Natural killer cell (primary cell): ENCODE data around the gene JPH3. TPM values are rescaled to one million over a fixed set of nuclear protein-coding genes. Genes with fewer than 3 reads are reported as not detected.
"Not testable (repeated sequence)": the region's sequence is repeated elsewhere in the genome, so short reads cannot be mapped to it uniquely, and the experiment has no call there.

ENCODE experiments used
- ATAC-seq, 3 donors: fragments of 150-1000 bp in 2 of 3; fragments of 200-7000 bp in 1 of 3; cut with Tn5 transposase; 1 replicate in 1 of 3; 2 replicates in 2 of 3; pipeline ENCODE4 v1.10.0; 2021; ENCODE audit warnings: mild to moderate bottlenecking in 2 of 3, moderate library complexity in 2 of 3
- DNase-seq, 2 donors: peaks; one replicate each; pipeline versions ENCODE4 v3.0.0 to v3.0.0-alpha.2; 2013 to 2021; ENCODE audit warnings: mixed read lengths in 1 of 2
- H3K27ac ChIP-seq: one replicate; pipeline ENCODE4 v1.5.1; 2013; ENCODE audit warnings: mild to moderate bottlenecking, low read length
- H3K27me3 ChIP-seq: one replicate; pipeline ENCODE4 v1.6.1; 2013; ENCODE audit warnings: low read length; ENCODE audit not compliant: control insufficient read depth, insufficient read depth
- H3K36me3 ChIP-seq: one replicate; pipeline ENCODE4 v1.6.1; 2013; ENCODE audit warnings: low read length; ENCODE audit not compliant: control insufficient read depth, insufficient read depth
- H3K4me1 ChIP-seq: one replicate; pipeline ENCODE4 v1.6.1; 2013; ENCODE audit warnings: low read length; ENCODE audit not compliant: control insufficient read depth, insufficient read depth
- H3K4me3 ChIP-seq: one replicate; pipeline ENCODE4 v1.5.1; 2013; ENCODE audit warnings: low read length
- H3K9me3 ChIP-seq: one replicate; pipeline ENCODE4 v1.6.1; 2013; ENCODE audit warnings: low read length; ENCODE audit not compliant: control insufficient read depth, insufficient read depth
- H3K27ac Mint-ChIP-seq, 2 donors: one replicate each; pipeline ENCODE4 v1.8.0; 2022; ENCODE audit warnings: mild to moderate bottlenecking in 2 of 2, mixed read lengths in 2 of 2, moderate library complexity in 1 of 2
- H3K27me3 Mint-ChIP-seq, 2 donors: one replicate each; pipeline ENCODE4 v1.8.0; 2022; ENCODE audit warnings: low read depth in 2 of 2, mixed read lengths in 2 of 2
- H3K36me3 Mint-ChIP-seq: one replicate; pipeline ENCODE4 v1.8.0; 2022; ENCODE audit warnings: mixed read lengths
- H3K4me1 Mint-ChIP-seq, 2 donors: one replicate each; pipeline ENCODE4 v1.8.0; 2022; ENCODE audit warnings: mixed read lengths in 2 of 2
- H3K4me3 Mint-ChIP-seq: one replicate; pipeline ENCODE4 v1.8.0; 2022; ENCODE audit warnings: mild to moderate bottlenecking, moderate library complexity, mixed read lengths
- H3K9me3 Mint-ChIP-seq, 2 donors: one replicate each; pipeline ENCODE4 v1.8.0; 2022; ENCODE audit warnings: mixed read lengths in 2 of 2
- CTCF ChIP-seq: fragments of 200-600 bp; IDR thresholded peaks from one replicate; pipeline ENCODE4 v1.8.0; 2022; ENCODE audit warnings: antibody characterized with exemption
- WGBS: methylation state at CpG from one replicate; pipeline ENCODE4 v1.1.7; 2013; ENCODE audit warnings: missing lambda C conversion rate; ENCODE audit not compliant: insufficient coverage; 5-methylcytosine and 5-hydroxymethylcytosine counted together
- intact Hi-C: fragments of 100-400 bp; cut with micrococcal nuclease; formaldehyde crosslinking; loops from one replicate; pipeline ENCODE4 v1.14.2; 2022
- total RNA-seq, 4 donors: library from RNA; stranded (reverse); fragments of 120-200 nt in 1 of 4; gene quantifications; one replicate each; pipeline versions ENCODE4 v1.2.3 to v1.2.4, GENCODE V29; 2013 to 2022

Gene JPH3
- total RNA-seq, 3 donors from 2014 or later (not counting 1 experiment from before 2014, with no cell fraction given), result not detected

- Histone ChIP-seq H3K4me1 (peaks cover 46% of the 10 kb centered on the region), H3K27ac (peak overlapping the region; percentile 97), H3K27me3 (no peaks in the 10 kb centered on the region), H3K36me3 (peaks cover 63% of the 10 kb centered on the region), H3K9me3 (no peaks in the 10 kb centered on the region), H3K4me3 (no peak overlapping the region)
- Mint-ChIP-seq H3K27ac (peak overlapping the region; percentile 97 to 99), H3K36me3 (peaks cover 20% of the 10 kb centered on the region), H3K27me3 (no peaks in the 10 kb centered on the region), H3K4me3 (peak overlapping the region; percentile 77), H3K9me3 (no peaks in the 10 kb centered on the region), H3K4me1 (peaks cover 57 to 58% of the 10 kb centered on the region in 2 donors)
- 68% methylated on average over 20 of the region's 28 CpGs for WGBS
- peak; percentile 10 to 30 (median 21) for ATAC-seq
- DNase-seq, result peak; percentile 24 to 25
- intact Hi-C loops, result loop anchor here (1.0 kb wide), 1 partner anchor 12 kb away; no protein-coding TSS in a partner anchor
- no peak for TF ChIP-seq CTCF
Observed at GRCh38 chr16:87725596-87726235, 123.4 kb downstream of the JPH3 start.

- H3K27me3 Mint-ChIP-seq, H3K27me3 ChIP-seq, H3K9me3 ChIP-seq, ATAC-seq, H3K27ac ChIP-seq, H3K9me3 Mint-ChIP-seq, H3K4me3 ChIP-seq, DNase-seq, intact Hi-C loops: not testable (repeated sequence)
- H3K27ac Mint-ChIP-seq, result peak overlapping the region; percentile 77 to 79
- peak overlapping the region; percentile 58 for H3K4me3 Mint-ChIP-seq
- H3K4me1 ChIP-seq, result peaks cover 42% of the 10 kb centered on the region
- H3K36me3 ChIP-seq, result peaks cover 60% of the 10 kb centered on the region
- peaks cover 57 to 66% of the 10 kb centered on the region in 2 donors for H3K4me1 Mint-ChIP-seq
- 95% methylated on average over 23 of the region's 40 CpGs for WGBS
- peaks cover 20% of the 10 kb centered on the region for H3K36me3 Mint-ChIP-seq
Observed at GRCh38 chr16:87726577-87726976, 124.3 kb downstream of the JPH3 start.

DNA sequence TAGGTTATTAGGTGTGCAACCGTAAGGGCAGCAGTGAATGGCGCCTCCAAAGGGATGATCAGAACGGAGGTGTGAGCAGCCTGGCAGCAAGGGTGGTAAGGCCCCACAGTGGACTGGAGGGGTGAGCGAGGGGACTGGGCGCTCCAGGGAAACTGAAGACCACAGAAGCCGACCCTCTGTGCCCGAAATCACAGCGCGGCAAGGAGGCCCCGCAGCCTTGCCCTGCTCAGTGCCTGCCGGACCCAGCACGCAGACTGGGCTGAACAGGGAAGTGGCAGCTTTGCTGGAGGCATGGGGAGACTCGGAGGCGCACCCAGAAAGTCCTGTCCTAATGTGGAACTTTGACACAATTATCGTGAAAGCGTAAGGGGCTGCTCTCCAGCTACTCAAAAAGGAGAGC lies 125.0 kb downstream of the JPH3 start:
- no peaks in the 10 kb centered on the region for H3K9me3 Mint-ChIP-seq
- Histone ChIP-seq H3K36me3 (peaks cover 55% of the 10 kb centered on the region), H3K9me3 (no peaks in the 10 kb centered on the region), H3K4me1 (peaks cover 35% of the 10 kb centered on the region), H3K27ac (no peak overlapping the region), H3K4me3 (no peak overlapping the region), H3K27me3 (no peaks in the 10 kb centered on the region)
- no peaks in the 10 kb centered on the region for H3K27me3 Mint-ChIP-seq
- whole genome bisulfite sequencing, result 97% methylated on average over 16 of the region's 16 CpGs
- no peak for TF ChIP-seq CTCF
- no peak for DNase-seq
- peaks cover 20% of the 10 kb centered on the region for H3K36me3 Mint-ChIP-seq
- H3K4me1 Mint-ChIP-seq, result peaks cover 52 to 58% of the 10 kb centered on the region in 2 donors
- intact Hi-C loops, result no loop called here
- H3K4me3 Mint-ChIP-seq, result peak overlapping the region; percentile 58
- no peak for ATAC-seq
- H3K27ac Mint-ChIP-seq, result peak overlapping the region; percentile 77 to 79

DNA sequence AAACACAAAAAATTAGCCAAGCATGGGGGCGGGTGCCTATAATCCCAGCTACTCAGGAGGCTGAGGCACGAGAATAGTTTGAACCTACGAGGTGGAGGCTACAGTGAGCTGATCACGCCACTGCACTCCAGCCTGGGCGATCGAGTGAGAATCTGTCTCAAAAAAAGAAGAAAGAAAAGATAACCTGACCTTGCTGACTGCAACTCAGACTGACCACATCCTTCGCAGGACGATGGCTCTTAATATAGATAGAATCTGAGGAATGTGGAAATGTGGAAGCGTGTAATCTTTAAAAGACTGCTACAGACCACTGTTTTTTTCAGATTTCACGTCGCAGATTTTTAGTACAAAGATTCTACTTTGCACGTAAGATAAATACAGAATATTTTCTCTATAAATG lies 125.7 kb downstream of the JPH3 start:
- ATAC-seq (no peak), DNase-seq (no peak)
- H3K27me3 Mint-ChIP-seq, result no peaks in the 10 kb centered on the region
- Histone ChIP-seq H3K4me3 (no peak overlapping the region), H3K27ac (no peak overlapping the region), H3K9me3 (no peaks in the 10 kb centered on the region), H3K36me3 (peaks cover 48% of the 10 kb centered on the region), H3K4me1 (peaks cover 30% of the 10 kb centered on the region), H3K27me3 (no peaks in the 10 kb centered on the region)
- peak overlapping the region; percentile 25 for H3K4me3 Mint-ChIP-seq
- intact Hi-C loops, result no loop called here
- no peak for TF ChIP-seq CTCF
- H3K27ac Mint-ChIP-seq, result peak overlapping the region; percentile 77 to 79
- no peaks in the 10 kb centered on the region for H3K9me3 Mint-ChIP-seq
- H3K4me1 Mint-ChIP-seq, result peaks cover 51 to 53% of the 10 kb centered on the region in 2 donors
- 89% methylated on average over 11 of the region's 12 CpGs for WGBS
- peaks cover 16% of the 10 kb centered on the region for H3K36me3 Mint-ChIP-seq
